ENCODE data around the gene FOXP1. TPM values are rescaled to one million over a fixed set of nuclear protein-coding genes. Genes with fewer than 3 reads are reported as not detected.
A peak's percentile ranks its signal among the peaks of the same experiment; 100 is the strongest.

FOXP1 gene
- total and polyA plus RNA-seq, 8 donors = 12.3 to 215 (median 117) TPM

GRCh38 chr3:71409352-71409751 is 174.2 kb downstream of the FOXP1 start:
- intact Hi-C loops (cut with DNase I; ENCODE audit: low total_unique reads) = no loop called here
- WGBS, 5 donors = 77 to 92% (median 85%) methylated on average over 1 of the region's 1 CpG
- H3K4me3 ChIP-seq = no peak overlapping the region

GRCh38 chr3:71408903-71409302 is 174.6 kb downstream of the FOXP1 start:
- intact Hi-C loops (cut with DNase I; ENCODE audit: low total_unique reads) = no loop called here
- Histone ChIP-seq H3K4me1 (peaks cover 0 to 27% (median 10%) of the 10 kb centered on the region in 4 donors), H3K36me3 (no peaks in the 10 kb centered on the region), H3K27ac (no peak overlapping the region), H3K4me3 (no peak overlapping the region), H3K27me3 (no peaks in the 10 kb centered on the region), H3K9me3 (no peaks in the 10 kb centered on the region)
- DNase-seq = no peak
- 74 to 86% (median 81%) methylated on average over 2 of the region's 2 CpGs for WGBS, 5 donors
- TF ChIP-seq EP300 (IDR thresholded peaks at IDR 0.05) (no peak), POLR2AphosphoS5 (IDR thresholded peaks at IDR 0.05) (no peak)

More at GRCh38 chr3:71409352-71409751, 174.2 kb downstream of the FOXP1 start:
- Histone ChIP-seq H3K9me3 (no peaks in the 10 kb centered on the region), H3K27me3 (no peaks in the 10 kb centered on the region), H3K36me3 (no peaks in the 10 kb centered on the region), H3K27ac (no peak overlapping the region), H3K4me1 (peaks cover 0 to 29% (median 13%) of the 10 kb centered on the region in 4 donors)
- TF ChIP-seq POLR2AphosphoS5 (IDR thresholded peaks at IDR 0.05) = no peak
- no peak for DNase-seq

GRCh38 chr3:71407823-71408222 is 175.7 kb downstream of the FOXP1 start:
- no peak for TF ChIP-seq POLR2A (IDR thresholded peaks at IDR 0.05)
- no peak for TF ChIP-seq EP300 (IDR thresholded peaks at IDR 0.05)
- no peak for TF ChIP-seq CTCF (IDR thresholded peaks at IDR 0.05)
- TF ChIP-seq POLR2AphosphoS5 (IDR thresholded peaks at IDR 0.05) = no peak
- Histone ChIP-seq H3K4me3 (no peak overlapping the region), H3K27ac (no peak overlapping the region), H3K9me3 (no peaks in the 10 kb centered on the region), H3K27me3 (no peaks in the 10 kb centered on the region), H3K36me3 (no peaks in the 10 kb centered on the region), H3K4me1 (peaks cover 0 to 24% (median 9%) of the 10 kb centered on the region in 4 donors)
- 67 to 75% (median 70%) methylated on average over 10 of the region's 10 CpGs for WGBS, 5 donors
- intact Hi-C loops (cut with DNase I; ENCODE audit: low total_unique reads) = no loop called here
- DNase-seq = no peak

GRCh38 chr3:71406972-71407810 is 176.3 kb downstream of the FOXP1 start:
- DNase-seq = peak in 1 of 2 donors; percentile 59

GRCh38 chr3:71402911-71403310 is 180.6 kb downstream of the FOXP1 start:
- no peaks in the 10 kb centered on the region for H3K9me3 ChIP-seq
- TF ChIP-seq POLR2A (IDR thresholded peaks at IDR 0.05) (no peak), CTCF (IDR thresholded peaks at IDR 0.05) (no peak), POLR2AphosphoS5 (IDR thresholded peaks at IDR 0.05) (no peak)
- H3K27me3 ChIP-seq = no peaks in the 10 kb centered on the region
- no peaks in the 10 kb centered on the region for H3K36me3 ChIP-seq
- no peak for DNase-seq
- WGBS, 5 donors = 71 to 85% (median 80%) methylated on average over 2 of the region's 2 CpGs
- H3K4me1 ChIP-seq = peaks cover 0 to 33% (median 15%) of the 10 kb centered on the region in 4 donors
- intact Hi-C loops (cut with DNase I; ENCODE audit: low total_unique reads) = no loop called here
- no peak overlapping the region for H3K4me3 ChIP-seq
- H3K27ac ChIP-seq = no peak overlapping the region

More at GRCh38 chr3:71406972-71407810, 176.3 kb downstream of the FOXP1 start:
- Histone ChIP-seq H3K4me1 (peaks cover 0 to 24% (median 9%) of the 10 kb centered on the region in 4 donors), H3K4me3 (no peak overlapping the region), H3K36me3 (no peaks in the 10 kb centered on the region), H3K27me3 (no peaks in the 10 kb centered on the region), H3K27ac (no peak overlapping the region), H3K9me3 (no peaks in the 10 kb centered on the region)
- intact Hi-C loops (cut with DNase I; ENCODE audit: low total_unique reads) = no loop called here
- TF ChIP-seq POLR2A (IDR thresholded peaks at IDR 0.05) = no peak
- TF ChIP-seq POLR2AphosphoS5 (IDR thresholded peaks at IDR 0.05) = no peak
- no peak for TF ChIP-seq EP300 (IDR thresholded peaks at IDR 0.05)
- no peak for TF ChIP-seq CTCF (IDR thresholded peaks at IDR 0.05)
- WGBS, 5 donors = 68 to 81% (median 75%) methylated on average over 10 of the region's 10 CpGs
